HG02884 (cell line): ENCODE measurements around the gene CARS2.
A peak's percentile ranks its signal among the peaks of the same experiment; 100 is the strongest.
"Not testable (repeated sequence)": the region's sequence is repeated elsewhere in the genome, so short reads cannot be mapped to it uniquely, and the experiment has no call there.

Experiments used
- ATAC-seq: cut with Tn5 transposase; IDR thresholded peaks from one replicate; pipeline ENCODE4 v1.9.1; 2021; ENCODE audit warnings: mild to moderate bottlenecking, moderate library complexity; ENCODE audit not compliant: unreplicated experiment

Gene CARS2

DNA sequence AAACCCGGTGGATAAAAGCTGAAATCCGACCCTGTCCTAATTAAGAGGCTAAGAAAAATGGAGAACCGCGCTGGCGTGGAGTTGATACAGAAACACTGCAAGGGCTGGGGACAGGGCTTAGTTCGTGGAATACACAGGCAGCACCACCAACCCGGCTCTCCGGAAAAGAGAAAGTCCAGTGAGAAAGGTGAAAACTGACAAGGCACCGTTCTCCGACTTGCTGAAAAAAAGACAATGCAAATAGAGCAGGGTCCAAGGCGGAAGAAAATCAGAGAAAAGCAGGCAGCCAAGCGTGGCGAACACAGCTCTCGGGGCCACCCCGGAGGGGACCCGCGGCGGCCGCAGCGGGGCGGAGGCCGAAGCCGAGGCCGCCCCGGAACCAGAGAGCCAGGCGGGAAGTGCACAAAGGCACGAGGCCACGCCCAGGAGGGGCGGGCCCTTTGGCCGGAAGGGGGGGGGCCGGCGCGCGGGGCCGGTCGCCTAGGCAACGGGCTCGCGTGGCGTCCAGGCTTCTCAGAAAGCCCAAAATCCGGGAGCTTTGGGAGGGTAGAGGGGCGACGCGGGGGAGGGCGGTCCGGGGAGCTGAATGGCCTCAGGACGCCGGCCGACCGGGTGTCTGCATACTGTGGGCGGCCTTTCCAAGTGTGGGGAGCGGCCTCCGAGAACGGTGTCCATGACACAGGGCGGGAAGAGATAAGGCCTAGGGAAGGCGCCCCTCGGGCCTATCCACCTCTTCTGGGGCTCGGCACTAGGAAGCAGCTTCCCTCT lies 6.3 kb upstream of the CARS2 start:
- peak; percentile 23 for ATAC-seq

- ATAC-seq, result no peak
Measured at GRCh38 chr13:110706570-110707372, 855 bp upstream of the CARS2 start.

DNA sequence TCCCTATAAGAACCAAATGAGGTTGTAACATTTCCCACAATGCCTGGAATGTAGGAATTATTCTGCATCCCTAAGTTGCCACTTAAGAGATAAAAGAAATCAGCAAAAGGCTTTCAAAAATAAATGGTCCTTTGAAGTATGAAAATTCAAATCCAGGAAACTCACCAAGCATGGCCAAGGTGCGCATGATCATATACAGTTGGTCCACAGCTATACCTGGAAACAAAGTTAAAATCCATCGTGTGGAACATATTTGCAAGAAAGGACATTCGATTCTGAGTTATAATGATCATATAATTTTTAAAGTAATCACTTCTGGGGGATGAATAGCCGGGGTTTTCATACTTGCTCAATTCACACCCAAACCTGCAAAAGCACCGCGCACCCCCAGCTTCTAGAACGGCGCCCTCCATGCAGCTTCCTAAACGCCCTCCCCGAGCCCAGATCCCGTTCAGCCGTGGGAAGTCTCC lies 525 bp downstream of the CARS2 start:
- ATAC-seq, result no peak

DNA sequence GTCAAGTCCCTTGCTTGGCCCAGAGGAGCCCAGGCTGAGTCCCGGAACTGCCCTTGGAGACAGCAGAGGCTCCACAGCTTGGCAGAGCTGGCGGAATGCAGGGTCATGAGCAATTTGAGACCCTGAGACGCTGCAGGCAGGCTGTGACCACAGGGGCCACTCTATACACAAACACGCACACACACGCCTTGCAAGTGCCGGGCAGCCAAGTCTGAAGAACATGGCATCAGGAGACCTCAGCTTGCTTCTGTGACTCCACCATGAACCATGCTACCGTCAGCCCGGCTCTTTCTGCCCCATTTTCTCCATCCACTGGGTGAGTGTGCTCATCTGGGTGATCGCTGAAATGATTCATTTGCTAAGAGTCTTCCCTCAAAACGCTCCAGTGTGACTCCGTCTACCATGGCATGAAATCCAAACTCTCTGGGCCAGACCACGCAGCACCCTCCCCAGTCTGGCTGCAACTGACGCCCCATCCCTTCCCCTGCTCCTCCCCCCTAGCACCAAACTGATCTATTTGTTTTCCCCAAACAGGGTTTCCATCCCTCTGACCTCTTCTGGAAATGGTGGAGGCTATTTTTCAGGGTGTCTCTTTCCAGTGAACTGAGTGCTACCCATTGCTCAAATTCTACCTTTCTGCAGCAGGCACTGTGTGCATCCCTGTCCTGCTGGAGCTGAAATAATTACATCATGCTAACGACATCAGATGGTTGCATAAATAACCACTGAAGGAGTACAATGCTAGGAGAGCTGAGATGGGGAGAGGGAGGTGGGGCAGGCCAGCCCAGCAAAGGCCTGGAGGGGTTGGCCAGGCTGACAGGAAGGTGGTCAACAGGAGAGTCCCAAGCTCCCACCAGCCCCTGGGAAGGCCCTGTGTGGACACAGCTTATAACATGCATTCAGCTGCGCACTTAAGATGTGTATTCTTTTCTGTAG lies 3.1 kb downstream of the CARS2 start:
- ATAC-seq, result no peak

- ATAC-seq, result no peak
Measured at GRCh38 chr13:110702089-110702488, 3.8 kb downstream of the CARS2 start.

DNA sequence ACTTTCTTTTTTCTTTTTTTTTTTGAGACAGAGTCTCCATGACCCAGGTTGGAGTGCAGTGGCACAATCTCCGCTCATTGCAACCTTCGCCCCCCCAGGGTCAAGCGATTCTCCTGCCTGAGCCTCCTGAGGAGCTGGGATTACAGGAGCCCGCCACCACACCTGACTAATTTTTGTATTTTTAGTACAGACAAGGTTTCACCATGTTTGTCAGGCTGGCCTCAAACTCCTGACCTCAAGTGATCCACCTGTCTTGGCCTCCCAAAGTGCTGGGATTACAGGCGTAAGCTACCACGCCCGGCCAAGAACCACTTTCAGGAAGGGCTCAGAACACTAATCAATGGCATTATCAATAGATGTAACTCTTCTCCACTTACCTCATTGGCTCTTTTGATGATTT lies 4.9 kb downstream of the CARS2 start:
- not testable (repeated sequence) for ATAC-seq

GRCh38 chr13:110700641-110701040 lies 5.3 kb downstream of the CARS2 start:
- no peak for ATAC-seq

- ATAC-seq, result no peak
Measured at GRCh38 chr13:110700186-110700585, 5.7 kb downstream of the CARS2 start.

DNA sequence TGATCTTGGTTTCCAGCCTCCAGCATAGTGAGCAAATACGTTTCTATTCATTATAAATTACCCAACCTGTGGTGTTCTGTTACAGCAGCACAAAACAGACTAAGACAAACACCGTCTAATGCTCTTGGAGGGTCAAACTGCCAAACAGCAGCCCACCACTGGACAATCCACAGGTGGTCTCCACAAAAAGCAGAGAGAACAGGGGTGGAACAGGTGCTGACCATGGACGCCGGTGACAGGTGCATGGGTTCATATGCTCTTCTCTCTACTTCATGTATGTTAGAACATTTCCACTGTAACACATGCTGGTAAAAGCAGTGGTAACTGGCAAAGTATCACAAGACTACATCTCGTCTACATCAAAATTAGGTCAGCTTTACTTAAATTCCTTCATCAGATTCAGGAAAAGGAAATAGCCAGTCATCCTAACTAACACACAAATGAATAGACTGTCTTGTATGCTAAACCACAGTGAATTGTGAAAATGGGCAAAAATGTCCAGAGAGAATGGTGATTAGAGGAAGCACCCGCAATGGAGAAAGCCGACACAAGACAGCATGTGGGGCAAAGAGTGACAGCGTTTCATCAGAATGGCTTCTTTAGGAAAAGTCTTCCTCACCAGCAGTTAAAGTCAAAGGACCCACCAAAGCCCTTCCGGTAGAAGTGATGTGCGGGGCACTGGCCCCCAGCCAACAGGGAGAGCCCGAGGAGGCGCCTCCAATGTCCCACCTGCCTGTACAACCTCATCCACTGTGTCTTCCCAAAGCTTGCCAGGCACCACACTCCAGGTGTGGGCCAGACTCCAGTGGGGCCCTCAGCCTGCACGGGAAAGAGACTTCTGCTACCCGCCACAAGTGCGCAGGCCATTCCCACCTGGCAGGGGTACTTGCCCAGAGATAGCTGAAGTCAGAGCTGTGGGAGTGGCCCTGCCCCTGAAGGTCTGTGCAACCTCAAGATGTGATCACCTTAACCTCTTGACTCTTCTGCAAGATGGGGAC lies 6.5 kb downstream of the CARS2 start:
- no peak for ATAC-seq

GRCh38 chr13:110698689-110699088 lies 7.2 kb downstream of the CARS2 start:
- peak; percentile 71 for ATAC-seq

GRCh38 chr13:110697842-110698241 lies 8.1 kb downstream of the CARS2 start:
- no peak for ATAC-seq

DNA sequence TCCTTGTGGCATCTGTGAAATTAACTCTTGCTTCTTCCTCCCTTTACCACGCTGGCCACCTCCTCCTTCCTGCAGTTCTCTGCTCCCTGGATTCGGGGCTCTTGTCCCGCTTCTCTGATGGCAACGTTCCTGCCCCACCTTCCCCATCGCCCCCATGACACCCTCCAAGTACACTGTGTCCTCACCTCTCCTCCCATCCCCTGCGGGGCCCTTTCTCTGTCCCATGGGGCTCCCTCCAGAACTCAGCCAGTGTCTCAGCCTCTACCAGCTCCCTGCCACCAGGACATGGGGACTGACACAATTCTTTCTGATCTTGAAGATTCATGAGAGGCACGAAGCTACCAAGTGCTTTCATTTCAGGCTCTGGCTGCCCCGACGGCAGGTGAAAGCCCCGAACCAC lies 9.1 kb downstream of the CARS2 start:
- no peak for ATAC-seq

DNA sequence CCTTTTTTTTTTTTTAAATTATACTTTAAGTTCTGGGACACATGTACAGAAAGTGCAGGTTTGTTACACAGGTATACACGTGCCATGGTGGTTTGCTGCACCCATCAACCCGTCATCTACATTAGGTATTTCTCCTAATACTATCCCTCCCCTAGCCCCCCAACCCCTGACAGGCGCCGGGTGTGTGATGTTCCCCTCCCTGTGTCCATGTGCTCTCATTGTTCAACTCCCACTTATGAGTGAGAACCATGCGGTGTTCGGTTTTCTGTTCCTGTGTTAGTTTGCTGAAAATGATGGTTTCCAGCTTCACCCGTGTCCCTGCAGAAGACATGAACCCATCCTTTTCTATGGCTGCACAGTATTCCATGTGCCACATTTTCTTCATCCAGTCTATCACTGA lies 10.1 kb downstream of the CARS2 start:
- not testable (repeated sequence) for ATAC-seq

GRCh38 chr13:110690516-110690915 lies 15.4 kb downstream of the CARS2 start:
- ATAC-seq, result no peak

DNA sequence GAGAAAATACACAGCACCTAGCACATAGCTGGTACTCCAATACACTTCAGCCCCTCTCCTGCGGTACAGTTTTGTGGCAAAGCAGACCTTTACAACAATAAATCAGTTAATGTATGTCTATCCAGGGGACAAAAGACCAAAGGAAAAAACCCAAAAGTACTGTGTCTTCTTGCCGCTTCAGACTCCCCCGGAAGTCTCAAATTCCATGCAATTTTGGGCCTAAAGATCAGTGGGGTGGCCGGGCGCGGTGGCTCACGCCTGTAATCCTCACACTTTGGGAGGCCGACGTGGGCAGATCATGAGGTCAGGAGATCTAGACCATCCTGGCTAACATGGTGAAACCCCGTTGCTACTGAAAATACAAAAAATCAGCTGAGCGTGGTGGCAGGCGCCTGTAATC lies 16.2 kb downstream of the CARS2 start:
- no peak for ATAC-seq

- no peak for ATAC-seq
Measured at GRCh38 chr13:110689041-110689440, 16.9 kb downstream of the CARS2 start.

DNA sequence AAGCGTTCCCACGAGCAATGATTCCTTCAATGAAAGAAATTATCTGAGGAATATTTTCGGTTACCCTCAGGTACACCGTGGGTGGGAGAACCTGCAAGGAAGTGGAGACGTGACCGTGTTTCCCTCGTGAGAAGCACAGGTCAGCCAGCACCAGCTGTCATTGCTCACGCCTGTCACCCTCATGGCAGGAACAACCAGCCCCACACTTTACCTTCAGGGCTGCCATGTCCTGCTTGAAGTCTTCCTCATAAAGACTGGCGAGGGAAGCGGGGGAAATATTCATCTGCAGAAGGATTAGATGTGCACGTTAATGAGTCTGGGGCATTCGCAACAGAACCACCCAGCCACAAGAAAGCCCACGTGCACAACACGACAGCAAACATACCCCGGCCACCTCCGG lies 18.2 kb downstream of the CARS2 start:
- ATAC-seq, result no peak

DNA sequence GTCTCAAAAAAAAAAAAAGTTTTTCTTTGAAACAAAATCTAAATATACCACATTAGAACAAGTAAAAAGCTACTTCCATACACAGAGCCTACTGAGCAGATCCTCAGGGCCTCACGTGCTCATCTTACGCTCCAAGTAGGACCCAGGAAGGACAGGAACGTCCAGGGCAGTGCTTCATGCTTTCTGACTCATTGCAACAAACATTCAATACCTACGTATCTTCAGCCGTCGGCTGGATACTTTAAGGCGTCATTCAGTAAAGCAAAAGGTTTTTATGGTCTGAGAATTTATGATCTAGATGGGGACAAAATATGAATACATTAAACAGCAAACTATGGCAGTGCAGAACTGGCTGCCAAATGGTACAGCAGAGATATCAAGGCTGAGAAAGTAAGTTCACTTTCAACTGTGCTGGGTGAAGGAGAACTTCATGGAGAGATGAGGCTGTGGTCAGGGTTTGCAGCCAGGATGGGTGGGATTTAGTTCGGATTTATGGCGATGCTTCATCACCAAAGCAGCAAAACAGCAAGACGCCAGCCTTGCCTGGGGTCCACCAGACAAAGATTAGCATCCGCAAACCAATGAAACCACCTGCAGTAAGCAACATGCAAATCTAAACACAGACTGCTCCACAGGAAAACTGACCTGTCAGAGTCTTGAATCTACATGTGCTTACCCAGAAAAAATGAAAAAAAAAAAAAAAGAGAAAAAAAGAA lies 20.5 kb downstream of the CARS2 start:
- no peak for ATAC-seq

GRCh38 chr13:110684388-110685056 lies 21.4 kb downstream of the CARS2 start:
- no peak for ATAC-seq
